ENCODE results near the gene LZTS2. TPM values are rescaled to one million over a fixed set of nuclear protein-coding genes. Genes with fewer than 3 reads are reported as not detected.

LZTS2 gene
- polyA plus RNA-seq, 3 donors: 22.4 to 105 (median 91.5) TPM

DNA sequence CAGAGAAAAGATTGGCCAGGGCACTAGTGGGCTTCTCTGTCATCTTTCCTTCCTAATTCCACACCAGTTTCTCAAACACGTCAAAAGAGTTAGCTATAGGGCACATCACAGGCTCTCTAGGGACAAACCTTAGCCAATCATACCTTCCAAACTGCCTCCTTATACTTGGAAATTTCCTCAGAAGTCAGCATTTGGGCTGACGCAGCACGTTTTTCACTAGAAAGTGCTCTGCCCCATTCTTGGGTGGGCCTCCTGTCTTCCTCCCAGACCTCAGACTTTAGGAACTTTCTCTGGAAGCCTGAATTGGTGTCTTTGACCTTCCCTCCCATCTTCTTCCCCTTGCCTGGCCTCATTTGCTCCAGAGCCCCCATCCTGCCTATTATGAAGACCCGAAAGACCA is 42.5 kb downstream of the LZTS2 start:
- 60 to 67% (median 62%) methylated on average over 4 of the region's 4 CpGs for WGBS, 3 donors
- H3K27ac ChIP-seq (ENCODE audit: low read depth, low read length): no peak overlapping the region

GRCh38 chr10:101042667-101043362 is 43.2 kb downstream of the LZTS2 start:
- H3K27ac ChIP-seq (ENCODE audit: low read depth, low read length): peak overlapping the region; percentile 46
- 2 to 4% (median 4%) methylated on average over 40 of the region's 40 CpGs for WGBS, 3 donors

DNA sequence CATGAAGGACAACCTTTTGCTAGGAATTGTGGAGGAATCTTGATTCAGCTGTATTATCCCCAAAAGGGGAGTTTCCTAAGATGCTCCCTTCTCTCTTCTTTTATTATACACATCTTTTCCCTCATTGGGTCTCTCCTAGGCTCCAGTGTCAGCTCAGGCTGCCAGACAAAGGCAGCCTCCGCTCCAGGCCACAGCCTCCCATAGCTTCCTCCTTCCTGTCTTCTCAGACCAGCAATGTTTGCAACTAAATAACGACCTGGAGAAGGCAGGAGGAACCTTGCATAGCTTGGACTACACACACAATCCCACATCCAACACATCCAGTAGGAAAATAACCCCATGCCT is 43.7 kb downstream of the LZTS2 start:
- WGBS, 3 donors: 0 to 25% (median 14%) methylated on average over 2 of the region's 2 CpGs
- peak overlapping the region; percentile 46 for H3K27ac ChIP-seq (ENCODE audit: low read depth, low read length)

DNA sequence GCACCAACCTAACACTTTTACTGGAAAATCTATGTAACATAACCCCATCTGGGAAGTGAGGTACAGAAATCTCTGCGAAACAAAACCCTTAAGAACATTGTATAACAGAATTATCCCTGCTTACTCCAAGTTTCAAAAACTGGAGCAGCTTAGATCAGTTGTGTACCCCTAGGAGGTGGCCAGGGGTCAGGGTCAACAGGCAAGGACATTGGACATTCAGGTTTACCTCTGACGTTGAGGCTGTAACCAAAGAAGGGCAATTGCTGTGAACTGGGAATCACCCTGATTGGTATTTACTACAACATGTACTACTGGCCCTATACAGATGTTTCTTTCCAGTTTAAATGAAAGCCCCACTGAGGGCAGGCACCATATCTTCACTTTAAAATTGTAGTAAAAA is 44.5 kb downstream of the LZTS2 start:
- H3K27ac ChIP-seq (ENCODE audit: low read depth, low read length): no peak overlapping the region
- 78 to 89% (median 83%) methylated on average over 2 of the region's 2 CpGs for WGBS, 3 donors

- no peak overlapping the region for H3K27ac ChIP-seq (ENCODE audit: low read depth, low read length)
- WGBS, 3 donors: 41 to 52% (median 48%) methylated on average over 25 of the region's 25 CpGs
Measured at GRCh38 chr10:101046332-101047238, 47.0 kb downstream of the LZTS2 start.

GRCh38 chr10:101047268-101047667 is 47.7 kb downstream of the LZTS2 start:
- 25 to 31% (median 27%) methylated on average over 16 of the region's 16 CpGs for WGBS, 3 donors
- H3K27ac ChIP-seq (ENCODE audit: low read depth, low read length): no peak overlapping the region

DNA sequence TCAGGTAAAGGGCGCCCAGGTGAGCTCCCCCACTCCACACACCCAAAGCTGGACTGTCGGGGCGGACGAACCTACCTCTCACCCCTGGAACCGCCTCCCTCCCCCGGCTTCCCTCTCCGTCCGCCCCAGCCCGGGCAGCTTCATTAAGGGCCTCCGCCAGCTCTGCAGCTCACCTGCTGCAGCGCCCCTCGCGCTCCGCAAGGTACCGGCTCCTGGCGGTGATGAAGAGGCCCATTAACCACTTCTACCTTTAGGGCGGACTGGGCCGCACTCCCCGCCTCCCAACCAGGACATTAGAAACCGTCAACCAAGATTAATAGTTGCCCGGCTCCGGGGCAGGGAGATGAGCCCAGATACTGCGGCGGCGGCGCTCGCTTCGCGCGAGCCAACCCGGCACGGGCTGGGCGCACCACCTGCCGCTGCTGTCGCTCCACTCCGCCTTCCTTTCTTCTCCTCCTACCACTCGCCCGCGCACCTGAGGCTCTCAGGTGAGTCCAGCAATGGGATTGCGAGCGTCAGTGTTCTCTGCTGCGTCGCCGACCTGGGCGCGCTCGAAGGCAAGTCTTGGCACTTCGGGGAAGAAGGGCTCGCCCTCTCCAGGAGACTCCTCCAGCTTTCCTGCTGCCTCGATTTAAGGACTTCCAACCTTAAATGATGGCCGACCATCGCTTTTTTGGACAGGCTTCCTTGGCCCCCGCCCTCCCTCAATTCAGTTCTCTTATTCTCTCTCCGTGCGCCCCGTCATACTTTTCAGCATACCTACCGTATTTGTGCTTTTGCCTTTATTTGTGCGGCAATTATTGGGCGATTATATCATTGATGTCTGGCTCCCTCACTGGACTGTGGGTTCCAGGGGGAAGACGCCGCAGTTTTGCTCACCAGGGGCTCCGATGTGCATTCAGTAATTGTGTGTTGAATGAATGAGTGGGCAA is 48.6 kb downstream of the LZTS2 start:
- no peak overlapping the region for H3K27ac ChIP-seq (ENCODE audit: low read depth, low read length)
- 13 to 16% (median 15%) methylated on average over 58 to 62 of the region's 62 CpGs for WGBS, 3 donors

DNA sequence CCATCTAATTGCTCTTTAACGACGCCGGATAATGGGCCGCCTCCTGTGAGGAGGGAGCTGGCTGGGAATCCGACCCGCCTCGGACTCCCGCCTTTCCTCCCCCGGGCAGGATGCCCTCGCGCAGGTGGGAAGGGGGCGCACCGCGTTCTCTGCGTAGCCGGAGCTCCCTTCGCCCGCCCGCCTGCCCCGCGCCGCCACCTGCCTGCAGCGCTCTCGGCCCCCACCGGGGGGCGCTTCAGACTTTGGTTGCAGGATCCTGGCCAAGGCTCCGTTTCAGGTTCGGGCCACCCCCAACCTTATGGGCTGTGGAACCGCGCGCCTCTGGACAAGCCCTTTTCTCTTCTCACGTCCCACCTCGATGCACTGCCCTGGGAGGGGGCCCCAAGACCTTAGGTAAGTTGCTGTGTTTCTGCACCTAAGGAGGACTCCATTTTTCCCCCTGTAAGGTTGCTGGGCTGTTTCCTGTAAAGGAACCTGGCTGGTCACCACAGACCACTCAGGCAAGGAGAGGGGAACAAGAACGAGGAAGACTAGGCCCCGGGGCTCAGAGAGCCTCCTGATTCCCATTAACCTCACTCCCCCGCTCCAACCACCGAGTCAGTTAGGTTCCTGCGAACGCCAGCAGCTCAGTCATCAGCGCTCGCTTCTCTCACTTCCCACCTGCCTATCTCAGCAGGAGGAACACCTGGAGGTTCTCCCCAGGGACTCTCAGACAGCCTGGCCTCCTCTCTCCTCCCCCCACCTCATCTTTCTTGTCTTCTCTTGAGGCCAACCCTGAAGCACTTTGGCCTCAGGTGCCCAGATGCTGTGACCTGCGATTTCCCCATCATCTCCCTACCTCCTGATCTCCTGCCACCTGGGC is 50.8 kb downstream of the LZTS2 start:
- H3K27ac ChIP-seq (ENCODE audit: low read depth, low read length): no peak overlapping the region
- WGBS, 3 donors: 8 to 15% (median 13%) methylated on average over 42 of the region's 42 CpGs

GRCh38 chr10:101052285-101052684 is 52.7 kb downstream of the LZTS2 start:
- 88 to 96% (median 89%) methylated on average over 3 of the region's 3 CpGs for WGBS, 3 donors

DNA sequence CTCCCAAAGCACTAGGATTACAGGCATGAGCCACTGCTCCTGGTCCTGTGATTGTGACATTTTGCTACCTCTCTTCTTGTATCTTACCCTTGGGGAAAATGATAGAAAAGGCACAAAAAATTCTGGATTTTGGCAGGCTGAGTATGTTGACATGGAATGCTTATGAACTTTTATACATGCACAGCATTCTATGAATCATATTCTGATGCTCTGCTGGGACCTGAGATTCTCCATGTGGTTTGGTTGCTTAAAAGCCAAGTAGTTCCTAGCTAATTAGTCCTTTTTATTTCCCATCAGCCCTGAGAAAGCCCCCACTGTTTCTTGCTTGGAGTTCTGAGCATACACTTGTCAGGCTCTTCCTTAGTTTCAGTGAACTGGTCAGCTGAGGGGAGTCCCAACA is 53.9 kb downstream of the LZTS2 start:
- H3K27ac ChIP-seq (ENCODE audit: low read depth, low read length): no peak overlapping the region

More at GRCh38 chr10:101052285-101052684, 52.7 kb downstream of the LZTS2 start:
- no peak overlapping the region for H3K27ac ChIP-seq (ENCODE audit: low read depth, low read length)

DNA sequence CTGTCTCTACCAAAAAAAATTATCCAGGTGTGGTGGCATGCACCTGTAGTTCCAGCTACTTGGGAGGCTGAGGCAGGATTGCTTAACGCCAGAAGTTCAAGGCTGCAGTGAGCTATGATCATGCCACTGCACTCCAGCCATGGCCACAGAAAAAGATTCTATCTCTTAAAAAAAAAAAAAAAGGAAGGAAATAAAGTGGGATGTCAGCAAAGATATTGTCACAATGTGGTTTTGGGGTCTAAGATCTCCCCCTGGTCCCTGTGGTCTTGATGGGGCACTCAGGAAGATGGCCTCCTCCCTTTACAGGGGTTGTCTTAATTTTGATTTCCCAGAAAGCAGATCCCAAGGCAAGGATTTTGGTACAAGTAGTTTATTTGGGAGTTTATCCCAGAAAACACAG is 54.7 kb downstream of the LZTS2 start:
- 56 to 89% (median 72%) methylated on average over 1 of the region's 1 CpG for WGBS, 3 donors
- no peak overlapping the region for H3K27ac ChIP-seq (ENCODE audit: low read depth, low read length)

- no peak overlapping the region for H3K27ac ChIP-seq (ENCODE audit: low read depth, low read length)
- 83 to 88% (median 85%) methylated on average over 5 of the region's 5 CpGs for WGBS, 3 donors
Measured at GRCh38 chr10:101054876-101055275, 55.3 kb downstream of the LZTS2 start.

- H3K27ac ChIP-seq (ENCODE audit: low read depth, low read length): no peak overlapping the region
- 77 to 94% (median 81%) methylated on average over 4 of the region's 4 CpGs for WGBS, 3 donors
Measured at GRCh38 chr10:101055411-101055810, 55.8 kb downstream of the LZTS2 start.

DNA sequence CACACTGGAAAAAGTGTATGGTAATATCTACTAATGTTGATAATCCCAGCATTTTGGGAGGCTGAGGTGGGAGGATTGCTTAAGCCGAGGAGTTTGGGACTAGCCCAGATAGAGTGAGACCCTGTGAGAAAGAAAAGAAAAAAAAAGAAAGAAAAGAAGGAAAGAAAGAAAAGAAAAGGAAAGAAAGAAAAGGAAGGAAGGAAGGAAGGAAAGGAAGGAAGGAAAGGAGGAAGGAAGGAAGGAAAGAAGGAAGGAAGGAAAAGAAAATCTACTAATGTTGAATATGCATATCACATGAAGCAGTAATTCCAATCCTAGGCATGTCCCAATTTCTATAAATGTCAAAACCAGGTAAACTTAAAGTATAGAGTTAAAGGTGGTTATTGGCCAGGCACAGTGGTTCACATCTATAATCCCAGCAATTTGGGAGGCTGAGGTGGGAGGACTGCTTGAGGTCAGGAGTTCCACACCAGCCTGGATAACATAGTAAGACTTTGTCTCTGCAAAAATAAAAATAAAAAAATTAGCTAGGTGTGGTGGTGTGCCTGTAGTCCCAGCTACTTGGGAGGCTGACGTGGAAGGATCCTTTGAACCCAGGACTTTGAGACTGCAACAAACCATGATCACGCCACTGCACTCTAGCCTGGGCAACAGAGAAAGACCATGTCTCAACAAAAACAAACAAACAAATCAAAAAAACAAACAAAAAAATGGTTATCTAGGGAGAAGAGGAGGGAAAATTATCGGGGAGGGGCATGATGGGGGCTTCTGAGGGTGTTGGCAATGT is 57.0 kb downstream of the LZTS2 start:
- no peak overlapping the region for H3K27ac ChIP-seq (ENCODE audit: low read depth, low read length)
- 95 to 97% (median 97%) methylated on average over 4 of the region's 4 CpGs for WGBS, 3 donors
